Activated CD4-positive, CD25-positive, alpha-beta regulatory T cell treated with anti-CD3 and anti-CD28 coated beads, Interleukin-2, amount 50 U/mL, for 72 hours (primary cell): Measurements from ENCODE around the gene SLCO3A1.

Experiments
- DNase-seq: peaks from one replicate; pipeline ENCODE4 v3.0.0; 2021

SLCO3A1 gene

DNA sequence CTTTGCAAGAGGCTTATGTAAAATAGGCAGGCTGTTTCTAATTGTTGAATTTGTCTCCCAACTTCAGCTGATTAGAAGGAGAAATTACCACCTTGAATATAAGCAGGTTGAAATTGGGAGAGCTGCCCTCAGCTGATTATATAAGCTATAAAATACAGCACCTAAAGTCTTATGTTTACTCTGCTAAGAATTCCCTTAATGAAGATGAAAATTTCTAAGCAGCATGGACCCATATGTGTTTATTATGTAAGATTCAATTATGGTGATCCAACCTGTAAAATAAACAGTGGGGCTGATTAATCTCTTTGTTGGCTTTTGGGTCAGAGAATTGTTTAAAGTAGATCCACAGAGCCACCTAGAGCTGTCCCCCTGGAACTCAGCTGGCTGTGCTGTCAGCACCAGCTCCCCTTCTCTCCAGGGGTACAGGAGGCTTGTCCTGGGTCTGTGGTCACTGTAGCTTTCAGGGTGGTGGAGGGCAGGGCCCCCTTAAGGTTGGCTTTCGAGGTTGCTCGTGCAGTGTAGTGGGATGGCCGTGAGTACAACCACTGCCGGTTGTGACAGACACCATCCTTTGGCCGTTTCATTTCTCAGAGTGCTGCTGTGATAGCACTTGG, 9.5 kb downstream of the SLCO3A1 start:
- DNase-seq, result no peak

DNA sequence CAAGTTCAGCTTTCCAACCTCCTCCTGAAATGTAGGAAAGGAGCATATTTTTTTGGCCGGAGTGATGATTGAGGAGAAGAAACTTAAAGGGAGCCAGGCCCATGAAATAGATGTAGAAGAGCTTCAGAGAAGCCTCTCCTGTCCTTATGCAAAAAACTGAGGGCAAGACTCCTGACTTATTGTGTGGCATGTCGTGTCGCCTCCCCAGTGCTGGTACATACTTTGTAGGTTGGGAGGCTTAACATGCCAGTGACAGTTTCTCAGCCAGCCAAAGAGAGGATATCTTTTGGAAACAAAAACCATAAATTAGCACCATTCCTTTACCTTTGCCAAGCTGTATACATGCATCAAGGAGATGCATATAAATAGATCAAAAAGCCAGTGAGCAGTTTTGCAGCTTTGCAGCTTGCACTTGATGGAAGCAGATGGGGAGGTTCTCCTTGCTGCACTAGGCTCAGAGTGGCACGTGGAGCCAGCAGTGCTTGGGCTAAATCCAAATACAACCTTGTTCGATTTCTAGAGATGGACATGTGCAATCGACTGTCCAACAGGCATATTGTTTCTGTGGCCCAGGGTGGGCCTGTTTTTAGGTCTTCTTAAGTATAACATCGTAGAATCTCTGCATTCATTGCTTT, 10.2 kb downstream of the SLCO3A1 start:
- no peak for DNase-seq

DNA sequence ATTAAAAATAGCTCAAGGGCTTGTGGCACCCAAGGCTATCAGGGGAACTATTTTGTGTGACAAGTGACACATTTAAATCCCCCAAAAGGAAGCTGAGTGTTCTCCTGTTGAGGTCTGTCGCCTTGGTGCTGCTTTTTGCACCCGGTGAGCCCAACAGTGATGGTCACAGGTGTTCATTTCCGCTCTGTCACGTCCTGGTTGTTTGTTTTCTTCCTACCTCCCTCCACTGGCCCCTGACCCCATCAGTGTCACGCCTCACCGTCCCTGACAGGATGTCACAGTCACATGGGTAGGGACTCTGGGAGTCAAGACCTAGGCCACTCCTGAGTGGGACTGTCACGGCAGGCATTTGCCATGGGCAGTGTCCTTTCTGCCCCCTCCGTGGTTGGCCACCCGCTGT, 11.2 kb downstream of the SLCO3A1 start:
- DNase-seq, result no peak

DNA sequence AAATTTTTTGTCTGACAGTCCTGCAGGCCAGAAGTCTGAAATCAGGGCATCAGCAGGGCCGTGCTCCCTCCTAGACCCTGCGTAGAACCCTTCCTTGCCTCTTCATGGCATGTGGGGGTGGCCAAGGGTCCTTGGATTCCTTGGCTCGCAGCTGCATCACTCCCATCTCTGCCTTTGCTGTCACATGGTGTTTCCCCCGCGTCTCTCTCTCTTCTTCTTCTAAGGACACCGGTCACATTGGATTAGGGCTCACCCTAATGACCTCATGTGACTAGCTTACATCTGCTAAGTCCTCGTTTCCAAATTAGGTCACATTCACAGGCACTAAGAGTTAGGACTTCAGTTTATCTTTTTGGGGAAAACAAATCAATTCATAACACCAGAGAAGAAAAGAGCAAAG, 12.0 kb downstream of the SLCO3A1 start:
- DNase-seq, result no peak

DNA sequence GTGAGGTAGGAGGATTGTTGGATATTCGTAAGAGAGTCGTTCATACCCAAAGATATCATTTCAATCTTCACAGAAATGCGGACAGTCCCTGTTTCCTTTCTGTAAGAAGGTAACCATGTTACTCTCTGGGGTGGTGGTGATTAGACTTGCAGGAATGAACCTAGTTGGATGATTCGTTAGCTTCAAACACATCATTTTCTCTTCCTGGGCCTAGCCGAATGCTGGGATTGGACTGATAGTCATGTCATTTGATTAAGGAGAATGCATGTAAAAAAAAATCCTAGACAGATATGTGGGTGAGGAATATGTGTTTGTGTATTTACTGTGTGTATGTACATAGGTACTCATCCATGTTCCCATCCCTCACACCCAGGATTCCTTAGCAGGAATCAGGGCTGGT, 12.4 kb downstream of the SLCO3A1 start:
- no peak for DNase-seq

DNA sequence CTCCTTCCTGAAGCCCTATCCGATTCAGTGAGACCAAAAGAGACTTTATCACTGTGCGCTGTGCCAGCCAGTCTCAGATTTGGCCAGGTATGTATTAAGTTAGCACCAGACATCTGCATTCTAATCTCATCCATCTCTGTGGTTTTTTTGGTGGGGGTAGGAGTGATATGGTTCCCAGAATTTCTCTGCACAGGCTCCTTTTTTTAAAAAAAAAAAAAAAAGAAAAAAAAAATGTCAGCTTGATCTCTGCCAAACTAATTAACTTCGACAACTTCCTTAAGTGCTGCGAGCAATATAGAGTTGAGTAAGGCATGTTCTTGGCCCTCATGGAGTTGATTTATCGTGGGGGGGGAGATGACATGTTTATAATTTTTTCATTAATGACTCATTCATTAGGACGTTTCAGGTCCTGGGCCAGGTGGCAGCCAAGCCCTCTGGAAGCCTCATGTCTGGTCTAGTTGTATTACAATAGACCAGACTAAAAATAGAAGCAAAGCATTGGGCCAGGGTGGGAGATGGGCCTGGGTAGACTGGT, 12.9 kb downstream of the SLCO3A1 start:
- DNase-seq, result no peak

DNA sequence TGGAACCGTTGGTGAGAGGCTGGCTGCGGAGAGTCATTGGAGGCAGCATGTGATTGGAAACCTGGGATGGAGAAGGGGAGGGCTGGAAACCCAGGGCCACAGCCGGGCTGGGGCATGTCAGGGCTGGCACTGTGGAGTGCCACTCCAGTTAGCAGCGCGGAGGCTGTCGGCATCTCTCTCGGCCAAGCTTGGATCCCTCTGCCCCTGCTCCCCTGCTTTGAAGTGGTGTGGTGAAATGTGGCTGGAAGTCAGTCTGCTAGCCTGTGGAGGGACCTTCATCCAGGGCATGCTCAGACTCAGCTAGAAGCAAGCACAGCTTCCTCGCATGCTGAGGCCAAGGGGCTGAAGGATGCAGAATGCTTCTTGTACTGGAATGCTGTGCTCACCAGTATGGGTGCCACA, 13.5 kb downstream of the SLCO3A1 start:
- DNase-seq, result no peak

DNA sequence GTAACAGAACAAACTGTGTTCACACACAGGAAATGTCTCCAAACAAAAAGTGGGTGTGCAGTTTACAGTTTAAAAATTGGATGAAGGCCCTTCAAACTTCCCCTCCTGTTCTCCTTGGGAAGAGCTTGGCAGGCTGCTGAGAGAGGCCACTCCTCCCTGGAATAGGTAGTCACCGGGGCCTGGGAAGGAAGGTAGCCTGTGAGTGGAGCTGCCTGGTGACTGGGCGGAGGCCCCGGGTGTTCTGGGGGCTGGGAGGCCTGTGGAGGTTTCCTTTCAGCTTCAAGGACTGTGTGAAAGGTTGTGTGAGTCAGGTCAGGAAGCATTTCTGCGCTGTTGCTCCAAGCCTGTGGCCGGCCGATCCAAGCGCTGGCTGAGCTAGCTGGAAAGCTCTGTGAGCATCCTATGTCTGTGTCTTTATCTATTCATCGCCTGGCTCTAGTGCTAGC, 14.1 kb downstream of the SLCO3A1 start:
- no peak for DNase-seq

DNA sequence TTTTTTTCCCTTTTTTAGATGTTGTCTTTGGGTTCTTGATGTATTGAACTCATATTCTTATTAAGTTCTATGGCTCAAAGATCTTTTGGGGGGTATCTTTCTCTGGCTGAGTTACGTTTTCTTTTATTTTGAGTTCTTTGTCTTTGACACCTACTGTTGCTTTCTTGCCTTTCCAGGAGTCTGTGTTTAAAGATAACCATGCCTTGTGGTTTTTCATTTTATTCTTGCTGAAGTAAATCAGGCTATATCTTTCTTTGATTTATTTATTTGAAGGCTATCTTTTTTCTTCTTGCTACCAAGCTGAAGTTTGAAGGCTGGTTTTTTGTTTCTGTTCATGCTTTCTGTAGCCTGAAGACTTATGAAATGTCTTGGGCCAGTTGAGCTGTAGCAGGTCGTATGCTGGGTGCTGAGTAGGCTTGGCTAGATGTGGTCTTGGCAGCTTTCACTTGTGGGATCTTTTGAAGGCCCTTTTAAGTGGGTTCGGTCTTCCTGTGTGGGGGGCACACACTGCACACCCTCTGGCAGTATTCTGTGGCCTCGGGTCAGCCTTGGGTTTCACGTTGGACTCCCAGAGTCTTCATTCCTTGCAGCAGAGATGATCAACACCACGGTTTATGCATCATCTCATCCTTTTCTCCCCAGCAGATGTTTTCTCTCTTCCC, 17.5 kb downstream of the SLCO3A1 start:
- DNase-seq, result no peak

DNA sequence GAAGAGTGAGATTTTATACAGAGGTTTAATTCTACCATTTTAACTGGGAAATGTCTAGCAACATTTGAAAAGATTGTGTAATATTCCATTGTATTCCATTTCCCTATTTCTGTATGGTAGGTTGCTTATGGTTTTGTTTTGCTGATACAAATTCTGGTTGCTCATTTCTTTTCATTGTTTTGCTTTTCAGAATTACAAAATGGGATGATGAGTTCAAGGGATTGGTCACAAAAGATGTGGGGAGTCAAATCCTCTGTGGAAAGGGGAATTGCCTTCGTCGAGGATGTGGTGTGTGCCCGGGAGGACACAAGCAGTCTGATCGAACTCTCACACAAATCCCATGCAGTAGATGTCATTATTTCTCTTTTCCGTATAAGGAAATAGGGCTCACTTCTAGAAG, 18.3 kb downstream of the SLCO3A1 start:
- DNase-seq, result no peak

DNA sequence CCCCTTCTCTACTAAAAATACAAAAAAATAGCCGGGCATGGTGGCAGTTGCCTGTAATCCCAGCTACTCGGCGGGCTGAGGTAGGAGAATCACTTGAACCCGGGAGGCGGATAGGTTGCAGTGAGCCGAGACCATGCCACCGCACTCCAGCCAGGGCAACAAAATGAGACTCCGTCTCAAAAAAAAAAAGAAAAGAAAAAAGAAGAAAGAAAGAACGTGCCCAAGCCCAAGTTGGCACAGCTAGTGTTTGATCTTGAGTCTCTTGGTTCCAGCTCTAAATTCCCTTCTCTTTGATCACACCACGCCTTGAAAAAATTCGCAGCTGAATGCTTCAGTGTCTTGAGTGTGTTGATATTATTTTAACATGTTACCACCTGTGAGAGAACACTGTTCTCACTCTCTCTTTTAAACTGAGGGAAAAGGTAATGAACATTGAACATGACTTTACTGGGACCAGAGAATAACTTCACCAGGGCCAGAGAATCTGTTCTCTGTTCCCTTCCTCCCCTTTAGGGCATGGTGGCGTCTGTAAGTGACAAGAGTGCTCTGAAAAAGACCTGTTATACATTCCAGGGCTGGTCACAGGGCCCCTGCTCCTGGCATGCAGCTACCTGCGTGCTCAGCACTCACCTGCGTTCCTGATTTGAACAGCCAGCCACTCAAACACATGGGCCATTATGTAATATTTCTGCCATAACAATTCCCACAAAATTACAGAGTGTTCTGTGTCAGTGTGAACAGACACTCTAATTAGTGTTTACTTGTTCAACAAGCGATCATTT, 19.0 kb downstream of the SLCO3A1 start:
- no peak for DNase-seq

DNA sequence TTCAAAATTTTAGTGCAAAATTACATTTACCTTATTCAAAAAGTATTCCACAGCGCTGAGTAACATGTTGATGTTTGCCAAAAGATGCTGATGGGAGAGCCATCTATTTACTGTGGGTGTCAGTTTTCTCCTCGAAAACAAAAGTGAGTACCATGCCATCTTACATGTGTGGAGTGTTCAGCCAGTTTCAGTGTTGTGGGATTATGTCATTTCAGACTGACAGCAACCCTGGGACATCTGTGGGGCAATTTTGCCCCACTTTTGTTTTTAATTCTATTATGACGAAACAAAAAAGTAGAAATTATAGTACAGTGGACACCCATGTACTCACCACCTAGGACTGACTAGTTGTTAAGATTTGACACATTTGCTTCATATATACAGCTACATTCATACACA, 19.6 kb downstream of the SLCO3A1 start:
- no peak for DNase-seq

DNA sequence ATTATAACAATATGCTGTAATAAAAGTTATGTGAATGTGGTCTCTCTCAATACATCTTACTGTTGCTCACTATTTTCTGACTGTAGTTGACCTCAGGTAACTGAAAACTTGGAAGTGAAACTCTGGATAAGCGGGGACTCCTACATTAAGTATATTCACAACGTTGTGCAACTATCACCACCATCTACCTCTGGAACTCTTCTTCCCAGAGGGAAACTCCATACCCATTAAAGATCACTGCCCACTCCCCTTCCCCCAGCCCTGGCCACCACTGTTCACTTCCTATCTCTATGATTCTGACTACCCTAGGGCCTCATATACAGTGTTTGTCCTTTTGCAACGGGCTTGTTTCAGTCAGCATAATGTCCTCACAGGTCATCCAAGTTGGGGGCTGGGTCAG, 20.7 kb downstream of the SLCO3A1 start:
- DNase-seq, result no peak

DNA sequence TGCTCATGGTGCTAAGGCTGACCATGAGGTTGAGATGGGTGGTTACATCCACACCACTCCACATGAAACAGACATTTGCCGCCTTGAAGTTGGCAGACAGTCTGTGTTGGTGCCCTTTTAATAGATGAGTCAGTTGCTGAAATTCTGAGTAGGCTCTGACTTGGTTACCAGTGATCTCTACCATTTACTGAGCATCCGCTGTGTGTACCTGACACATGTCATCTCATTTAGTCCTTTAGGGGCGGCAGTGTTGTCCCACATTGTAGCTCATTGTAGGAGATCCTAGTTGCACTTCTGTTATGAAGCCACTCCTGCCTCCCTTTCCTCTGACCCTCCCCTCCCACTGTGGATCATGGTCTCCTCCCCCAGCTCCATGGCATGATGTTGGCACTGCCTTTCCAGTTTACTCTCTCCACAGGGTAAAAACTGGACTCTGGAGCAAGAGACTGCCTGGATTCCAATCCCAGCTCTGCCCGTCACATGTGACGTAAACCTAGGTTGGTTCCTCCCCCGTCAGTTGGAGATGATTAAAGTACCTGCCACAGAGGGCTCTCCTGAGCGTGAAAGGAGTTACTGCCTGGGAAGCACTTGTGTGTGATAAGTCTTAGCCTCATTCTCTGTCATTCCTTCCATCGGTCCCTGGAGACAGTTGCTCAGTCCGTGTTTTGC, 21.6 kb downstream of the SLCO3A1 start:
- DNase-seq, result no peak

DNA sequence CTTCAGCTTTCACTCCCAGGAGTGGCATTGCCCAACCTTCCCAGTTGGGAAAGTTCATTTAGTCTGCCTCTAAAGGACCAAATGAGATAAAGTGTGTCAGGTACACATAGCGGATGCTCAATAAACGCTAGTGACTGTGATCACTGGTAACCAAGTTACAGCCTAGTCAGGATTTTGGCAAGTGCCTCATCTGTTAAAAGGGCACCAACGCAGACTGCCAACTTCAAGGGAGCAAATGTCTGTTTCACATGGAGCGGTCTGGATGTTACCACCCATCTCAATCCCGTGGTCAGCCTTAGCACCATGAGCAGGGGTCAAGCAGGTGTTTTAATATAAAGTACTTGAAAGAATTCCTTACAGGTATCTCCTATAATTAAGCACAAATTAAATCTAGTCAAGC, 22.7 kb downstream of the SLCO3A1 start:
- DNase-seq, result no peak

DNA sequence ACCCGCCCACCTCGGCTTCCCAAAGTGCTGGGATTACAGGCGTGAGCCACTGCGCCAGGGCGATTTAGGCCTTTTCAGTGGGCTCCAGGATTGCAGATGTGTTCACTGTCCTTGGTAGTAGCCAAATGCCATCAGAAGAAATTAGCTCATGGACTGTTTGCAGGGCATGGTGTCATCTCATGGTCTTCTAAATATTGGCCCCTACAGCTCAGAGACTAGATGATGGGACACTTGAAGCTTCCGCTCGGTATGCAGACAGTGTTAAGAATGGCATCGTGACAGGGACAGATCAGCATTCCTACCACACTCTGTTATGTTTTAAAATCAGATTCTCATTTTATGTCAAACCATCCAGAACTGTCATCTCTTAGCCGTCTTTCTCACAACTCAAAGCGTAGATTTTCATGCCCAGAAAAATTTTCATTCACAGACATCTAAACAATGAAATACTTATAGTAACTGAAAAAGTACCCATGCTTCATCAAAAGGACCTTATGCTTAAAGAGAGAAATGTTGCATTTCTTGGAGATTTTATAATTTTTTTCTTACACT, 24.9 kb downstream of the SLCO3A1 start:
- DNase-seq, result no peak

DNA sequence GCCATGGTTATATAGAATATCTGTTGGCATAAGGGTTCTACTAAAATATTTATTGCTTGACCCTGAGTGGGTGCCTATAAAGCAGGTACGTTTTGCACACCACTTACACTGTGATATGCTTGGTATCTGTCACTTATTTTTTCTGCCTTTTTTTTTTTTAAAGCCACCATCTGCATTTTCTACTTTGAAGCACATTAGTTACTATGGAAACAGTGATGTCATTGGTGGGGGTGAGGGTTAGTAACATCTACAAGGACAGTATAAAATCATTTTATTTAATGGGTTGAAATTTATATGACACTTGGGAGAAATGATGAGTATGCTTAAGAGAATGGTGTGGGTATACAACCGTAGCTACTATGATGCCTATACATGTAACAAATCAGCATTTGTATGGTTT, 25.6 kb downstream of the SLCO3A1 start:
- DNase-seq, result no peak

DNA sequence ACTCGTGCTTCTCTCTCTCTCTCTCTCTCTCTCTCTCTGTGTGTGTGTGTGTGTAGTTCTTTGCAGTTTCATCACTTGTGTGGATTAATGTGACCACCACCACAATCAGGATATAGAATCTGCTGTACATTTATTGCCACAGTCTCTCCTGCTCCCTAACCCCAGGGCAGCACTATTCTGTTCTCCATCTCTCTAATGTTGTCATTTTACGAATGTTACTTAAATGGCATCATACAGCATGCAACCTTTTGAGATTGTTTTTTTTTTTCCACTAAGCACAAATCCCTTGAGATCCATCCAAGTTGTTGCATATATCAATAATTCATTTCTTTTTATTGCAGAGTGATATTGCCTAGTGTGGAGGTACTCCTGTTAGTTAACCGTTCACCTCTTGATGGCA, 26.9 kb downstream of the SLCO3A1 start:
- DNase-seq, result no peak

DNA sequence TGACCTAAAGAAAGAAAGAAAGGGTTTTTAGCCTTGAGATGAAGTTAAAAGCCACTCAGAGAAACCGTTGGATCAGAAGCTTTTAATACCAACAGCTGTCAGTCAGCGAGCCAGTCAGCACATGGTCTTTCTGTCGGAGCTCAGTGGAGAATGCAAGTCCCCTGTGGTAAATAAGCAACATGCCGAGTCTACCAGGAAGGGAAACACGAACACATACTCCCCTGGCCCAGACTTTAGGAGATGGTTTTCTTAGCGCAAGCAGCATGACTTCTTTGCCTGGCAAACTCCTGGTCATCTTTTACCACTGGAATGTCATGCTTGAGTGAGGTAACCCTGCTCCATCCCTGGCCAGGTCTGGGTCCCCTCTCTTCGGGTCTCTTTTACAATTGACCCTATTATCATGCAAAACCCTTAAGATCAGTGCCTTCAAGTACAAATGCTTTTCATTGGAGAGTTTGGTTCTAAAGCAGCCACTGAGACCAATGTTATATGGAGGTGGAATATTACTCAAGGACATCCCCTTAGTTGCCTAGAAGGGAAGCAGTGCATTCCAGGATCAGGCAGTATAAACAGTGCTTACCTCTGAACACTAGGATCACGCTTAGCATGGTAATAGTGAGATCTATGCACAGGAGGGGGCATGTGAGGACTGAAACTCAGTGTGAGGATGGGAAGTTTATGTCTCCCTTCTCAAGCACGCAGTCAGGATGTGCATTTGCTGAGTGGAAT, 28.2 kb downstream of the SLCO3A1 start:
- DNase-seq, result no peak

DNA sequence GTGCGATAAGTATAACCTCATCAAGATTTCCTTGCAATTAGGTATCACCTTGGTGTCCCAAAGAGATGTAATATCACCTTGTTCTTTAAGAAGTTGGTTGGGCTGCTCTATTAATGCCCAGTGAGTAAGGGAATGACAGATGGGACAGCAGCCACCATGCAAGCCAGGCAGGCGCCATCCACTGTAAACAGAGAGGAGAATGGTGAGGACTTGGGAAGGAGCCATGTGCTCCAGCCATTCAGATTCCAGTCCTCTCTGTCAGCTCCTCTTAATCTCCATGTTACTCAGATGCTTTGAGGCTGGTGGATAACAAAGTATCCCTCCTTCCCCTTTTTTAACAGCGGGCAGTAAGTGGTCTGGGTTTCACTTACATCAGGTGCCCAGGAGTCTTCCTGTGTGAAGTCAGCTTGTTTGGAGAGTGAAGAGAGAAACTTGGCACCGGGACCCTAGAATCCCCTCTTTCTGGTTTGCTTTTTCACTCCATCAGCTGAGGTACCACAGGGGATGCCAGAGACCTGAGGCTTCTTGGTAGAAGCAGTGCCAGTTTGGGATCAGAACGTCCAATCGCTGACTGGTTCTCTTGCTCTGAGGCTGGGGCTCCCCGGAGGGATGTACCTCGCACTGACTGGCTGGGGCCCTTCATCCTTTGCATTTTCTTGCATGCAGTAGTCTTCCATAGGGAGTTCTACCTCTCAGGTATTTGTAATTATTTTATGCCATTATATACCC, 29.5 kb downstream of the SLCO3A1 start:
- no peak for DNase-seq

DNA sequence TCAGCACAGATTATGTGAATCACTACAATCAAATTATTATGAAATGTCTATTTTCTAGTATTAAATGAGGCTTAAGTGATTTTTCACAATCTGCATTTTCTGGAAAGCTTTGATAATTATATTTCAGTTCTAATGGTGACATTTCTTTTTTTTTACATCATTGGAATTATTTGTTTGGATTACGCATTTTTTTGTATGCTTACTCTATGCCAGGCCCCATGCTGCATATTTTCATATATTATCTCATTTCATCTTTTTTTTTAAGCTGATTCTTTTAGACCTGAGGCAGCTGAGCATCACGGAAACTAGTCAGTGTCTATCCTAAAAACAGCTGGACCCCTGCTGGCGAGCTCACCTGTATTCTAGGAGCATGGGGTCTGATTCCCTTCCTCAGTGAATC, 31.1 kb downstream of the SLCO3A1 start:
- no peak for DNase-seq
